IMR-90 (cell line): ENCODE measurements around the gene MRPL1. TPM values are rescaled to one million over a fixed set of nuclear protein-coding genes. Genes with fewer than 3 reads are reported as not detected.

ENCODE experiments used
- microRNA-seq, 2 experiments: library from miRNA; stranded (forward) in 1 of 2; unstranded in 1 of 2; fragments of 10-50 nt in 1 of 2; fragments of <30 nt in 1 of 2; gene quantifications in 1 of 2; microRNA quantifications in 1 of 2; one replicate each; pipeline versions ENCODE3 to v1.1.0; 2013 to 2020; ENCODE audit not compliant: insufficient read depth in 1 of 2, insufficient read length in 1 of 2, unreplicated experiment in 1 of 2
- polyA plus RNA-seq, 3 experiments: library from polyadenylated mRNA; depleted of rRNA; stranded (reverse); fragments of >200 nt; gene quantifications; 2 replicates each; pipeline ENCODE4 v1.2.3, GENCODE V29; 2012; ENCODE audit warnings: low replicate concordance in 1 of 3
- small RNA-seq, 5 experiments: library from RNA; depleted of rRNA; stranded (forward); fragments of <200 nt; gene quantifications; one replicate each; pipeline ENCODE3, GENCODE V24; 2012
- total RNA-seq: library from RNA; depleted of rRNA; stranded (reverse); fragments of >200 nt; gene quantifications from 2 replicates; pipeline ENCODE4 v1.2.3, GENCODE V29; 2012; rRNA removed

Gene MRPL1
- total and polyA plus RNA-seq, 2 of the 4 experiments (the other 2 are of a cell fraction) = 13.4 to 22.5 TPM

Small RNAs within 50 kb of the gene (microRNA-seq; reads per million reads assigned to microRNA genes)
- not detected for gene AC112225.1 (ENCODE audit: insufficient read depth, insufficient read length)

Small RNAs within 50 kb of the gene (small RNA-seq; reads per million reads assigned to genes)
- 0 reads per million in 5 experiments for gene AC112225.1

Other genes with a start within 250 kb of the MRPL1 start
- gene CNOT6L, start 43.5 kb upstream of the MRPL1 start, total RNA-seq = 14.4 and 21.1 TPM in 2 replicates
- 3.2 and 3.5 TPM in 2 replicates for gene CNOT6L, start 43.5 kb upstream of the MRPL1 start, polyA plus RNA-seq (2012; rRNA removed)
- gene FRAS1, start 194.5 kb downstream of the MRPL1 start, total RNA-seq = under 0.01 TPM in 2 replicates
- 0.01 and 0.03 TPM in 2 replicates for gene FRAS1, start 194.5 kb downstream of the MRPL1 start, polyA plus RNA-seq (2012; rRNA removed)